Endothelial cell of umbilical vein (primary cell): ENCODE measurements around the gene CPA1. TPM values are rescaled to one million over a fixed set of nuclear protein-coding genes. Genes with fewer than 3 reads are reported as not detected.
A peak's percentile ranks its signal among the peaks of the same experiment; 100 is the strongest.

Experiments used
- BruUV-seq: library from RNA; stranded (reverse); fragments of 400-500 nt; replicated peaks from 2 replicates; lab custom pipeline; 2021; lab: Mats Ljungman, UMichigan
- CTCF ChIA-PET: fragments of 300-600, 350-600 bp; sonication (Branson Sonifier 250); formaldehyde crosslinking; loops from one replicate; lab custom pipeline; 2021; ENCODE audit warnings: antibody characterized with exemption, inconsistent platforms; lab: Charles Lee
- POLR2A ChIA-PET: fragments of 300-600, 350-600 bp; sonication (Branson Sonifier 250); formaldehyde crosslinking; loops from one replicate; lab custom pipeline; 2021; ENCODE audit warnings: antibody characterized with exemption, inconsistent platforms; lab: Charles Lee
- DNase-seq: peaks from one replicate; pipeline ENCODE4 v3.0.0-alpha.2; 2011; ENCODE audit warnings: low read depth, low spot score
- FAIRE-seq: peaks from 2 replicates; lab custom pipeline; 2011; peaks lifted over from hg19 to GRCh38; lab: Jason Lieb, UNC
- H2AFZ ChIP-seq: 2 replicates; pipeline ENCODE4 v1.6.0; 2012; ENCODE audit warnings: low read depth, low read length, control low read depth, inconsistent platforms
- H3K27ac ChIP-seq: 2 replicates; pipeline ENCODE4 v1.5.1; 2011; ENCODE audit warnings: low read depth, mild to moderate bottlenecking, control low read depth, low read length, moderate library complexity; ENCODE audit not compliant: insufficient read depth
- H3K27me3 ChIP-seq, 2 experiments: 2 replicates each; pipeline versions ENCODE4 v1.6.0 to v1.6.1; 2011; ENCODE audit warnings: low read length in 2 of 2, mixed read lengths in 1 of 2; ENCODE audit not compliant: control insufficient read depth in 2 of 2, insufficient read depth in 2 of 2
- H3K36me3 ChIP-seq, 2 experiments: 2 replicates in 1 of 2; 3 replicates in 1 of 2; pipeline ENCODE4 v1.5.1; 2011; ENCODE audit warnings: low read length in 2 of 2, mild to moderate bottlenecking in 1 of 2, moderate library complexity in 1 of 2; ENCODE audit not compliant: control insufficient read depth in 2 of 2, insufficient read depth in 2 of 2; ENCODE audit errors: extremely low read depth in 1 of 2
- H3K4me1 ChIP-seq: 3 replicates; pipeline ENCODE4 v1.5.1; 2011; ENCODE audit warnings: mild to moderate bottlenecking, low read length; ENCODE audit not compliant: control insufficient read depth, insufficient read depth; ENCODE audit errors: extremely low read depth
- H3K4me2 ChIP-seq: 2 replicates; pipeline ENCODE4 v1.6.1; 2011; ENCODE audit warnings: low read length, control low read depth, mixed read lengths; ENCODE audit not compliant: insufficient read depth
- H3K4me3 ChIP-seq, 3 experiments: fragments of 200-600 bp in 1 of 3; sonication (generic), shearing (Covaris generic) in 1 of 3; replicated peaks in 1 of 3; 2 replicates each; pipeline ENCODE4 v1.5.1; 2011 to 2016; ENCODE audit warnings: control low read depth in 3 of 3, low read length in 3 of 3, mild to moderate bottlenecking in 2 of 3, inconsistent platforms in 1 of 3, low read depth in 1 of 3, moderate library complexity in 1 of 3; ENCODE audit not compliant: insufficient read depth in 1 of 3
- H3K79me2 ChIP-seq: 2 replicates; pipeline ENCODE4 v1.6.0; 2012; ENCODE audit warnings: low read length, inconsistent platforms; ENCODE audit not compliant: control insufficient read depth, insufficient read depth
- H3K9ac ChIP-seq: replicated peaks from 2 replicates; pipeline ENCODE3; 2011; ENCODE audit warnings: low read length, control low read depth; ENCODE audit not compliant: insufficient read depth; ENCODE audit errors: extremely low read depth
- H3K9me1 ChIP-seq: replicated peaks from 3 replicates; pipeline ENCODE4 v1.6.0; 2011; ENCODE audit warnings: mild to moderate bottlenecking, low read length; ENCODE audit not compliant: control insufficient read depth, insufficient read depth; ENCODE audit errors: extremely low read depth
- H3K9me3 ChIP-seq: replicated peaks from 2 replicates; pipeline ENCODE4 v1.5.1; 2012; ENCODE audit warnings: low read length, inconsistent platforms; ENCODE audit not compliant: control insufficient read depth, insufficient read depth
- H4K20me1 ChIP-seq: replicated peaks from 2 replicates; pipeline ENCODE3; 2011; ENCODE audit warnings: mild to moderate bottlenecking, low read length; ENCODE audit not compliant: control insufficient read depth, insufficient read depth; ENCODE audit errors: extremely low read depth
- CTCF ChIP-seq, 2 donors: IDR thresholded peaks; 1 replicate in 1 of 2; 2 replicates in 1 of 2; pipeline ENCODE4 v1.5.1; 2011; ENCODE audit warnings: low read length in 2 of 2, mild to moderate bottlenecking in 2 of 2, moderate library complexity in 2 of 2, control low read depth in 1 of 2, inconsistent platforms in 1 of 2, low read depth in 1 of 2; ENCODE audit not compliant: insufficient read depth in 1 of 2; ENCODE audit errors: extremely low read depth in 1 of 2
- EZH2 ChIP-seq: IDR thresholded peaks from 2 replicates; pipeline ENCODE4 v1.6.1; 2012; ENCODE audit warnings: borderline replicate concordance, low read depth, mild to moderate bottlenecking, moderate library complexity, low read length, inconsistent platforms; ENCODE audit not compliant: severe bottlenecking
- FOS ChIP-seq: IDR thresholded peaks from 2 replicates; pipeline ENCODE4 v1.6.1; 2011; ENCODE audit warnings: mild to moderate bottlenecking, low read length, moderate library complexity, borderline replicate concordance; ENCODE audit not compliant: insufficient read depth
- GATA2 ChIP-seq: IDR thresholded peaks from 2 replicates; pipeline ENCODE4 v1.7.0; 2011; ENCODE audit warnings: low read depth, mild to moderate bottlenecking, moderate library complexity, mixed read lengths, low read length; ENCODE audit not compliant: insufficient read length, insufficient read depth
- JUN ChIP-seq: IDR thresholded peaks from 2 replicates; pipeline ENCODE4 v1.6.1; 2011; ENCODE audit warnings: borderline replicate concordance, low read depth; ENCODE audit not compliant: insufficient read length, insufficient read depth
- MAX ChIP-seq: IDR thresholded peaks from 2 replicates; pipeline ENCODE4 v1.6.1; 2011; ENCODE audit not compliant: insufficient read depth, insufficient read length
- MYC ChIP-seq: IDR thresholded peaks from one replicate; pipeline ENCODE4 v1.6.1; 2011; ENCODE audit warnings: mild to moderate bottlenecking, low read depth, low read length
- POLR2A ChIP-seq: IDR thresholded peaks from 2 replicates; pipeline ENCODE4 v1.6.1; 2012; ENCODE audit warnings: low read depth, mild to moderate bottlenecking, control low read depth, low read length
- POLR2AphosphoS5 ChIP-seq: IDR thresholded peaks from 2 replicates; pipeline ENCODE4 v1.6.1; 2012; ENCODE audit warnings: low read depth, mild to moderate bottlenecking, control low read depth, low read length, moderate library complexity; ENCODE audit not compliant: insufficient read depth
- dilution Hi-C: fragments of 300-500 bp; cut with MboI; formaldehyde crosslinking; loops from one replicate; pipeline ENCODE4 v1.15.0; 2019; ENCODE audit warnings: low sequenced_read_pairs; ENCODE audit not compliant: extremely low pct_ligation_motif_present
- intact Hi-C: fragments of 100-400 bp; cut with micrococcal nuclease; formaldehyde crosslinking; loops from one replicate; pipeline ENCODE4 v1.10.0; 2022
- polyA plus RNA-seq, 4 experiments: library from polyadenylated mRNA; depleted of rRNA in 3 of 4; stranded (reverse) in 3 of 4; unstranded in 1 of 4; fragments of >200 nt; gene quantifications; 2 replicates each; pipeline versions ENCODE4 v1.2.1 to v1.2.3, GENCODE V29; 2011 to 2012; ENCODE audit warnings: missing spikeins in 1 of 4
- total RNA-seq: library from RNA; stranded (reverse); gene quantifications from 2 replicates; pipeline ENCODE4 v1.2.3, GENCODE V29; 2021

Gene CPA1
- total and polyA plus RNA-seq, 2 donors (not counting 3 experiments of a cell fraction or from before 2014, with no cell fraction given) = not detected

- no peaks in the 10 kb centered on the region for H3K36me3 ChIP-seq
- no peak overlapping the region for H3K4me3 ChIP-seq
- no TSS peak for BruUV-seq
- FAIRE-seq (no peak), DNase-seq (no peak)
- no peaks in the 10 kb centered on the region for H3K9me1 ChIP-seq
- no peaks in the 10 kb centered on the region for H4K20me1 ChIP-seq
- dilution Hi-C loops (no loop called here), intact Hi-C loops (loop anchor here (1.0 kb wide), 1 partner anchor 8 kb away; the partner anchor contains the start of gene CEP41)
- H3K4me2 ChIP-seq = peak overlapping the region; percentile 49
- H2AFZ ChIP-seq = peak overlapping the region; percentile 39
- H3K9me3 ChIP-seq = no peaks in the 10 kb centered on the region
- no peak overlapping the region for H3K9ac ChIP-seq
- TF ChIP-seq FOS = no peak
- peak; percentile 26 for TF ChIP-seq GATA2
- no peak for TF ChIP-seq MAX
- no peaks in the 10 kb centered on the region for H3K27me3 ChIP-seq
- POLR2A ChIA-PET = interaction anchor here (0.7 kb wide), 1 partner anchor 477 kb away, joined by 5 read pairs; no protein-coding TSS in a partner anchor
- peak overlapping the region; percentile 33 for H3K27ac ChIP-seq
- H3K4me1 ChIP-seq = peaks cover 35% of the 10 kb centered on the region
- no peaks in the 10 kb centered on the region for H3K79me2 ChIP-seq
- CTCF ChIA-PET = interaction anchor here (0.7 kb wide), 1 partner anchor 84 kb away, joined by 4 read pairs; no protein-coding TSS in a partner anchor
Measured at GRCh38 chr7:130433301-130433700, 53.0 kb downstream of the CPA1 start.

GRCh38 chr7:130435311-130435854 lies 55.1 kb downstream of the CPA1 start:
- dilution Hi-C loops = no loop called here

More at GRCh38 chr7:130435311-130435854, 55.1 kb downstream of the CPA1 start:
- H3K4me2 ChIP-seq = no peak overlapping the region
- H3K9ac ChIP-seq = no peak overlapping the region
- intact Hi-C loops = no loop called here
- no peaks in the 10 kb centered on the region for H3K27me3 ChIP-seq
- DNase-seq (no peak), FAIRE-seq (no peak)
- H2AFZ ChIP-seq = no peak overlapping the region
- no peaks in the 10 kb centered on the region for H4K20me1 ChIP-seq
- BruUV-seq = no TSS peak
- H3K9me1 ChIP-seq = no peaks in the 10 kb centered on the region
- peaks cover 35% of the 10 kb centered on the region for H3K4me1 ChIP-seq
- ChIA-PET CTCF (no interaction called here), POLR2A (no interaction called here)
- H3K9me3 ChIP-seq = no peaks in the 10 kb centered on the region
- TF ChIP-seq CTCF (IDR thresholded peaks at IDR 0.05; ENCODE audit: extremely low read depth in 1 of 2, insufficient read depth in 1 of 2, low read depth in 1 of 2, low read length in 2 of 2) (no peak), FOS (no peak), GATA2 (no peak), POLR2A (no peak), POLR2AphosphoS5 (no peak), JUN (no peak), MYC (no peak), MAX (no peak), EZH2 (no peak)
- no peak overlapping the region for H3K4me3 ChIP-seq
- H3K36me3 ChIP-seq = no peaks in the 10 kb centered on the region
- H3K79me2 ChIP-seq = peaks cover 2% of the 10 kb centered on the region
- H3K27ac ChIP-seq = no peak overlapping the region
